Spleen (tissue), 11 donors: ENCODE results near the gene HIVEP3. TPM values are rescaled to one million over a fixed set of nuclear protein-coding genes. Genes with fewer than 3 reads are reported as not detected.

Experiments
- DNase-seq: peaks from one replicate; pipeline ENCODE4 v3.0.0-alpha.2; 2020
- H3K27ac ChIP-seq, 8 donors: fragments of 200-600 bp; sonication (generic) in 7 of 8; 1 replicate in 4 of 8; 2 replicates in 4 of 8; pipeline versions ENCODE4 v1.5.0 to v1.8.0; 2016 to 2021; ENCODE audit warnings: inconsistent platforms in 4 of 8, mild to moderate bottlenecking in 4 of 8, moderate library complexity in 1 of 8
- H3K27me3 ChIP-seq, 7 donors: fragments of 200-600 bp; sonication (generic) in 6 of 7; replicated peaks in 1 of 7; 1 replicate in 4 of 7; 2 replicates in 3 of 7; pipeline versions ENCODE4 v1.5.0 to v1.8.0; 2016 to 2021; ENCODE audit warnings: inconsistent platforms in 3 of 7, mild to moderate bottlenecking in 1 of 7
- H3K36me3 ChIP-seq, 6 donors: fragments of 200-600 bp; sonication (generic) in 5 of 6; 1 replicate in 4 of 6; 2 replicates in 2 of 6; pipeline versions ENCODE4 v1.5.0 to v1.8.0; 2016 to 2021; ENCODE audit warnings: inconsistent platforms in 2 of 6
- H3K4me1 ChIP-seq, 6 donors: fragments of 200-600 bp; sonication (generic) in 5 of 6; 1 replicate in 3 of 6; 2 replicates in 3 of 6; pipeline versions ENCODE4 v1.5.0 to v1.8.0; 2016 to 2021; ENCODE audit warnings: inconsistent platforms in 3 of 6
- H3K4me3 ChIP-seq, 8 donors: fragments of 200-600 bp; sonication (generic) in 7 of 8; 1 replicate in 4 of 8; 2 replicates in 4 of 8; pipeline versions ENCODE4 v1.5.0 to v1.8.0; 2016 to 2021; ENCODE audit warnings: inconsistent platforms in 4 of 8, mild to moderate bottlenecking in 4 of 8, moderate library complexity in 2 of 8
- H3K9me3 ChIP-seq, 8 donors: fragments of 200-600 bp; sonication (generic) in 7 of 8; 1 replicate in 4 of 8; 2 replicates in 4 of 8; pipeline versions ENCODE4 v1.5.0 to v1.8.0; 2016 to 2021; ENCODE audit warnings: inconsistent platforms in 4 of 8
- POLR2A ChIP-seq, 3 donors: fragments of 450-650 bp; IDR thresholded peaks; one replicate each; pipeline ENCODE4 v1.5.1; 2017; ENCODE audit warnings: antibody characterized with exemption in 3 of 3, mild to moderate bottlenecking in 1 of 3
- POLR2AphosphoS5 ChIP-seq, 3 donors: sonication (generic); formaldehyde crosslinking; IDR thresholded peaks; one replicate each; pipeline ENCODE4 v1.5.1; 2017; ENCODE audit warnings: antibody characterized with exemption in 3 of 3
- WGBS, 5 donors: extraction: QIAGEN DNeasy Blood & Tissue Kit in 3 of 5; methylation state at CpG; one replicate each; pipeline versions ENCODE4 v1.1.5 to v1.1.7; 2013 to 2018; 5-methylcytosine and 5-hydroxymethylcytosine counted together
- intact Hi-C: fragments of 100-400 bp; cut with DNase I; formaldehyde crosslinking; loops from one replicate; pipeline ENCODE4 v1.15.0; 2023; ENCODE audit warnings: low total_unique reads
- polyA plus RNA-seq, 3 donors: library from polyadenylated mRNA; stranded (reverse); fragments of 200-250 nt; gene quantifications; one replicate each; pipeline ENCODE4 v1.2.1, GENCODE V29; 2013
- total RNA-seq, 7 donors: library from RNA; depleted of rRNA in 3 of 7; stranded (reverse); fragments of >200 nt in 3 of 7; fragmentation: NEBNext Ultra II Directional in 4 of 7; extraction: Animal tissue kit (Norgen Biotek cat#: 25700) in 4 of 7; gene quantifications; one replicate each; pipeline versions ENCODE4 v1.1.0 to v1.2.1, GENCODE V29; 2016 to 2021
- TF ChIP-seq, protein P1 (sequence below), 11 experiments: fragments of 200-600 bp in 7 of 11; fragments of 450-650 bp in 4 of 11; sonication (generic) in 4 of 11; IDR thresholded peaks in 8 of 11; conservative IDR thresholded peaks in 3 of 11; 1 replicate in 7 of 11; 2 replicates in 4 of 11; pipeline versions ENCODE4 v1.4.0 to v1.8.0; 2016 to 2021; ENCODE audit warnings: antibody characterized with exemption in 11 of 11, inconsistent platforms in 4 of 11, mild to moderate bottlenecking in 1 of 11
- donor health status: healthy with polysubstance abuse.
- donor health status: DM: no; HTN: no; CAD: no; lungs with moderate emphysema.
- donor health status: DM: no; HTN: no; CAD: no.
- donor health status: Bipolar disorder and iron deficiency.
- donor health status: healthy.
- donor health status: DM: no; HTN: no; CAD: no.
- donor health status: DM: yes; HTN: yes; CAD: no.

HIVEP3 gene
- total and polyA plus RNA-seq, 10 donors = 2.4 to 21.2 (median 8.2) TPM

DNA sequence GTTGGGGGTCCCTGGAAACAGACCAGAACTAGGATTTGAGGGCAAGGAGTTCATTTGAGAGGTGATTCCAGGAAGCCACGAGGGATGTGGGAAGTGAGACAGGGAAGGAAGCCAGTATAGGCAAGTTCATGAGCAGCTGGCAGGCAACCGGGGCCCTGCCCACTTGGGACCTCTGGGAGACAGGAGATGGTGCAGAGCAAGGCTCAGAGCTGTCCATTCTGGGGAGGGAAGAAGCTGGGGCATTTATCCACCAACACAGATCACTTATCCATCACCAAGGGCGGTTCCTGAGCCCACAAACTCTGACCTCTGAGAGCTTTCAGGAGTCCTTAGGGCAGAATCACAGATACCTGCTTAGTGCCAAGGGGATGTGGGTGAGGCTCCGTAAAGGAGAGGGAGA is 451.0 kb downstream of the HIVEP3 start:
- TF ChIP-seq POLR2AphosphoS5 (IDR thresholded peaks at IDR 0.05) = no peak
- TF ChIP-seq POLR2A (IDR thresholded peaks at IDR 0.05) = no peak
- TF ChIP-seq, protein P1, sequence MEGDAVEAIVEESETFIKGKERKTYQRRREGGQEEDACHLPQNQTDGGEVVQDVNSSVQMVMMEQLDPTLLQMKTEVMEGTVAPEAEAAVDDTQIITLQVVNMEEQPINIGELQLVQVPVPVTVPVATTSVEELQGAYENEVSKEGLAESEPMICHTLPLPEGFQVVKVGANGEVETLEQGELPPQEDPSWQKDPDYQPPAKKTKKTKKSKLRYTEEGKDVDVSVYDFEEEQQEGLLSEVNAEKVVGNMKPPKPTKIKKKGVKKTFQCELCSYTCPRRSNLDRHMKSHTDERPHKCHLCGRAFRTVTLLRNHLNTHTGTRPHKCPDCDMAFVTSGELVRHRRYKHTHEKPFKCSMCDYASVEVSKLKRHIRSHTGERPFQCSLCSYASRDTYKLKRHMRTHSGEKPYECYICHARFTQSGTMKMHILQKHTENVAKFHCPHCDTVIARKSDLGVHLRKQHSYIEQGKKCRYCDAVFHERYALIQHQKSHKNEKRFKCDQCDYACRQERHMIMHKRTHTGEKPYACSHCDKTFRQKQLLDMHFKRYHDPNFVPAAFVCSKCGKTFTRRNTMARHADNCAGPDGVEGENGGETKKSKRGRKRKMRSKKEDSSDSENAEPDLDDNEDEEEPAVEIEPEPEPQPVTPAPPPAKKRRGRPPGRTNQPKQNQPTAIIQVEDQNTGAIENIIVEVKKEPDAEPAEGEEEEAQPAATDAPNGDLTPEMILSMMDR (IDR thresholded peaks at IDR 0.05 in 8 of 11, conservative IDR thresholded peaks at IDR 0.05 in 3 of 11) = no peak
- no peak for DNase-seq
- WGBS, 5 donors = 52 to 63% (median 61%) methylated on average over 4 of the region's 4 CpGs

DNA sequence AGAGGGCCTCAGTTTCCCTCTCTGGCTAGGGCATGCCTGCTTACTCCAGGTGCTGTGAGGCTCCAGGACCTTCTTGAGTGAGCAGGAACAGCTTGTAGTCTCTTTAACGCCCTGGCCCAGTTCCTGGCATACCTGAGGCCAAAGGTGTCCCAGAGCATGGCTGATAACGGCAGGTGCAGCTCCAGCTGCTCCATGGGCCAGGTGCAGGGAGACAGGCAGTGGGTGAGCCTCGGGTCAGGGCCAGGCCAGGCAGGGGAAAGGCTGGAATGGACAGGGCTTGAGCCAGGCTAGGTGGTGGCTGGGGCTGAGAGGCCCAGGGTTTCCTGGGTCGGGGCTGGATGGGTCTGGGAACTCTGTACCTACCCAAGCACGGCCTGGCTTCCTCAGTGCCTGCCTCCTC is 452.6 kb downstream of the HIVEP3 start:
- no peaks in the 10 kb centered on the region for H3K27me3 ChIP-seq

More for the DNA sequence above, 451.0 kb downstream of the HIVEP3 start:
- no peaks in the 10 kb centered on the region for H3K36me3 ChIP-seq
- intact Hi-C loops = no loop called here
- H3K4me3 ChIP-seq = no peak overlapping the region
- H3K4me1 ChIP-seq = peaks cover 0 to 11% (median 0%) of the 10 kb centered on the region in 6 donors
- no peaks in the 10 kb centered on the region for H3K9me3 ChIP-seq
- no peak overlapping the region for H3K27ac ChIP-seq
- H3K27me3 ChIP-seq = no peaks in the 10 kb centered on the region

DNA sequence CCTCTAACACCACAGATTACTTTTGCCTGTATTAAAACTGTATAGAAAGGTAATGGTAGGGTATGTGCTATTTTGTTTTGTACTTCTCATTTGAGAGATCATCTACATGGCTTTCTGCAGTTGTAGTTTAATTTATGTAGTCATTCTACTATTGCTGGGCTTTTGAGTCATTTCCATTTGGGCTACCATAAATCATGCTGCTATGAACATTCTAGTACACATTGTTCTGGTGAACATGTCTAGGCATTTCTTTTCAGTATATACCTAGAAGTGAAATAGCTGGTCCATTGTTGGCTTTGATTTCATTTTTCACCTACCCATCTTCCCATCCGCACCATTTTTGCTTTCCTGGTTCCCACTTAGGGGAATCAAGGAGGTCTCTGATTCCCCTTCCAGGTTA is 453.0 kb downstream of the HIVEP3 start:
- 88 to 100% (median 93%) methylated on average over 1 of the region's 1 CpG for WGBS, 5 donors
- no peak overlapping the region for H3K27ac ChIP-seq

More for the DNA sequence above, 452.6 kb downstream of the HIVEP3 start:
- intact Hi-C loops = no loop called here
- H3K27ac ChIP-seq = no peak overlapping the region
- no peak for DNase-seq
- no peak overlapping the region for H3K4me3 ChIP-seq
- H3K4me1 ChIP-seq = peaks cover 0 to 11% (median 0%) of the 10 kb centered on the region in 6 donors
- H3K9me3 ChIP-seq = no peaks in the 10 kb centered on the region
- no peaks in the 10 kb centered on the region for H3K36me3 ChIP-seq
- WGBS, 5 donors = 53 to 88% (median 78%) methylated on average over 4 to 5 of the region's 5 CpGs
- TF ChIP-seq POLR2A (IDR thresholded peaks at IDR 0.05) (no peak), POLR2AphosphoS5 (IDR thresholded peaks at IDR 0.05) (no peak)
- TF ChIP-seq, protein P1 (IDR thresholded peaks at IDR 0.05 in 8 of 11, conservative IDR thresholded peaks at IDR 0.05 in 3 of 11) = no peak

DNA sequence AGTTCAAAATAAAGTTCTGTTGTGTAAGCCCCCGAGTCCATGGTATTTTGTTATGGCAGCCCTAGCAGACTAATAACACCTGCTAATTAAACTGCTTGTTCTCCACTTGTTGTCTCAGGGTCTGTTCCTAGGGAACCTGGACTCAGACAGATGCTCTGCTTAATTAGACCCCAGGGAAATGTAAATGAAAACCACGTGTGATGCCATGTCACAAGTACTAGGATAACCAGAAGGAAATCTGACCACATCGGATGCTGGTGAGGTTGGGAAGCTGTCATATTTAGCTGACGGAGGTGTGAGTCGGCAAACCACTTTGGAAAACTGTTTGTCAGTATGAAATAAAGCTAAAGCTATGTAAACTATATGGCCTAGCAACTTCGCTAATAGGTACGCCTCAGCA is 453.8 kb downstream of the HIVEP3 start:
- TF ChIP-seq, protein P1 (IDR thresholded peaks at IDR 0.05 in 8 of 11, conservative IDR thresholded peaks at IDR 0.05 in 3 of 11) = no peak
- TF ChIP-seq POLR2A (IDR thresholded peaks at IDR 0.05) (no peak), POLR2AphosphoS5 (IDR thresholded peaks at IDR 0.05) (no peak)
- H3K27me3 ChIP-seq = no peaks in the 10 kb centered on the region
- no peak overlapping the region for H3K27ac ChIP-seq
- peaks cover 0 to 11% (median 0%) of the 10 kb centered on the region in 6 donors for H3K4me1 ChIP-seq
- no peaks in the 10 kb centered on the region for H3K36me3 ChIP-seq
- DNase-seq = no peak
- 84 to 91% (median 90%) methylated on average over 7 of the region's 7 CpGs for WGBS, 5 donors
- no peak overlapping the region for H3K4me3 ChIP-seq
- H3K9me3 ChIP-seq = no peaks in the 10 kb centered on the region
- intact Hi-C loops = no loop called here

More for the DNA sequence above, 453.0 kb downstream of the HIVEP3 start:
- DNase-seq = no peak
- Histone ChIP-seq H3K36me3 (no peaks in the 10 kb centered on the region), H3K27me3 (no peaks in the 10 kb centered on the region), H3K4me3 (no peak overlapping the region), H3K4me1 (peaks cover 0 to 11% (median 0%) of the 10 kb centered on the region in 6 donors), H3K9me3 (no peaks in the 10 kb centered on the region)
- intact Hi-C loops = no loop called here
- TF ChIP-seq, protein P1 (IDR thresholded peaks at IDR 0.05 in 8 of 11, conservative IDR thresholded peaks at IDR 0.05 in 3 of 11) = no peak
- TF ChIP-seq POLR2AphosphoS5 (IDR thresholded peaks at IDR 0.05) = no peak
- TF ChIP-seq POLR2A (IDR thresholded peaks at IDR 0.05) = no peak
